CD14-positive monocyte (primary cell): ENCODE results near the gene MGLL. TPM values are rescaled to one million over a fixed set of nuclear protein-coding genes. Genes with fewer than 3 reads are reported as not detected.
A peak's percentile ranks its signal among the peaks of the same experiment; 100 is the strongest.

Experiments used
- DNase-seq, 3 donors: peaks; one replicate each; pipeline ENCODE4 v3.0.0-alpha.2; 2011 to 2022
- H2AFZ ChIP-seq: 2 replicates; pipeline ENCODE4 v1.6.0; 2012; ENCODE audit warnings: mild to moderate bottlenecking, low read depth, low read length, inconsistent platforms; ENCODE audit not compliant: insufficient read depth, poor library complexity, severe bottlenecking
- H3K27ac ChIP-seq, 2 donors: 1 replicate in 1 of 2; 2 replicates in 1 of 2; pipeline ENCODE4 v1.5.1; 2012 to 2013; ENCODE audit warnings: low read length in 2 of 2, control low read depth in 1 of 2, inconsistent platforms in 1 of 2, low read depth in 1 of 2, mild to moderate bottlenecking in 1 of 2
- H3K27me3 ChIP-seq, 2 donors: one replicate each; pipeline versions ENCODE4 v1.6.0 to v1.6.1; 2011 to 2013; ENCODE audit warnings: low read length in 2 of 2; ENCODE audit not compliant: control insufficient read depth in 2 of 2, insufficient read depth in 2 of 2
- H3K36me3 ChIP-seq, 2 donors: replicated peaks in 1 of 2; 1 replicate in 1 of 2; 2 replicates in 1 of 2; pipeline versions ENCODE4 v1.5.1 to v1.6.1; 2012 to 2013; ENCODE audit warnings: low read length in 2 of 2, control low read depth in 1 of 2, inconsistent platforms in 1 of 2, mild to moderate bottlenecking in 1 of 2; ENCODE audit not compliant: insufficient read depth in 2 of 2, control insufficient read depth in 1 of 2
- H3K4me1 ChIP-seq, 2 donors: 1 replicate in 1 of 2; 2 replicates in 1 of 2; pipeline versions ENCODE4 v1.5.1 to v1.6.1; 2012 to 2013; ENCODE audit warnings: low read length in 2 of 2, control low read depth in 1 of 2, inconsistent platforms in 1 of 2, mild to moderate bottlenecking in 1 of 2, moderate library complexity in 1 of 2; ENCODE audit not compliant: insufficient read depth in 2 of 2, control insufficient read depth in 1 of 2
- H3K4me2 ChIP-seq: replicated peaks from 2 replicates; pipeline ENCODE3; 2012; ENCODE audit warnings: low read length, moderate library complexity, mild to moderate bottlenecking; ENCODE audit not compliant: poor library complexity, severe bottlenecking; ENCODE audit errors: extremely low read depth
- H3K4me3 ChIP-seq, 3 experiments: fragments of 200-600 bp in 1 of 3; sonication (generic) in 1 of 3; replicated peaks in 1 of 3; 1 replicate in 2 of 3; 2 replicates in 1 of 3; pipeline ENCODE4 v1.5.1; 2011 to 2013; ENCODE audit warnings: low read length in 3 of 3, mild to moderate bottlenecking in 3 of 3, control low read depth in 2 of 3, low read depth in 2 of 3, inconsistent platforms in 1 of 3, moderate library complexity in 1 of 3
- H3K79me2 ChIP-seq: 2 replicates; pipeline ENCODE4 v1.6.0; 2012; ENCODE audit warnings: mild to moderate bottlenecking, control low read depth, inconsistent platforms, low read length, moderate library complexity; ENCODE audit not compliant: insufficient read depth
- H3K9ac ChIP-seq: 2 replicates; pipeline ENCODE4 v1.6.0; 2017; ENCODE audit warnings: low read length, mild to moderate bottlenecking; ENCODE audit not compliant: insufficient read depth, poor library complexity, severe bottlenecking
- H3K9me3 ChIP-seq, 2 donors: replicated peaks in 1 of 2; 1 replicate in 1 of 2; 2 replicates in 1 of 2; pipeline versions ENCODE4 v1.5.1 to v1.6.1; 2012 to 2013; ENCODE audit warnings: low read length in 2 of 2, control low read depth in 1 of 2; ENCODE audit not compliant: control insufficient read depth in 1 of 2, insufficient read depth in 1 of 2
- H4K20me1 ChIP-seq: 2 replicates; pipeline ENCODE4 v1.6.0; 2012; ENCODE audit warnings: mild to moderate bottlenecking, low read length, control low read depth, moderate library complexity; ENCODE audit not compliant: insufficient read depth
- H3K27ac Mint-ChIP-seq, 7 donors: one replicate each; pipeline ENCODE4 v1.8.0; 2020; ENCODE audit warnings: mild to moderate bottlenecking in 7 of 7, mixed read lengths in 7 of 7, moderate library complexity in 6 of 7, inconsistent platforms in 2 of 7
- H3K27me3 Mint-ChIP-seq, 3 donors: one replicate each; pipeline ENCODE4 v1.8.0; 2021 to 2022; ENCODE audit warnings: low read depth in 3 of 3, mild to moderate bottlenecking in 3 of 3, mixed read lengths in 3 of 3, moderate library complexity in 3 of 3, inconsistent platforms in 1 of 3
- H3K36me3 Mint-ChIP-seq, 2 donors: one replicate each; pipeline ENCODE4 v1.8.0; 2020; ENCODE audit warnings: mixed read lengths in 2 of 2, inconsistent platforms in 1 of 2, mild to moderate bottlenecking in 1 of 2
- H3K4me1 Mint-ChIP-seq: one replicate; pipeline ENCODE4 v1.8.0; 2020; ENCODE audit warnings: mild to moderate bottlenecking, mixed read lengths
- H3K4me3 Mint-ChIP-seq, 2 donors: one replicate each; pipeline ENCODE4 v1.8.0; 2020; ENCODE audit warnings: mild to moderate bottlenecking in 2 of 2, mixed read lengths in 2 of 2, moderate library complexity in 1 of 2
- H3K9me3 Mint-ChIP-seq, 7 donors: one replicate each; pipeline ENCODE4 v1.8.0; 2020 to 2022; ENCODE audit warnings: mixed read lengths in 7 of 7, mild to moderate bottlenecking in 6 of 7, moderate library complexity in 6 of 7, inconsistent platforms in 2 of 7
- WGBS: methylation state at CpG from one replicate; pipeline ENCODE4 v1.1.5; 2013; ENCODE audit warnings: missing lambda C conversion rate; ENCODE audit not compliant: insufficient coverage; 5-methylcytosine and 5-hydroxymethylcytosine counted together
- intact Hi-C, 2 donors: fragments of 100-400 bp; cut with micrococcal nuclease; formaldehyde crosslinking; loops; one replicate each; pipeline versions ENCODE4 v1.15.0 to v1.15.1; 2023
- polyA plus RNA-seq, 3 donors: library from polyadenylated mRNA; depleted of rRNA in 1 of 3; unstranded in 2 of 3; stranded (reverse) in 1 of 3; fragments of 300-500 nt in 2 of 3; fragments of >200 nt in 1 of 3; fragmentation: Illumina TruSeq in 2 of 3; gene quantifications; 1 replicate in 2 of 3; 2 replicates in 1 of 3; pipeline ENCODE4 v1.2.3, GENCODE V29; 2012 to 2021
- TF ChIP-seq, protein P1 (sequence below): fragments of 200-600 bp; IDR thresholded peaks from one replicate; pipeline ENCODE4 v1.8.0; 2022; ENCODE audit warnings: antibody characterized with exemption, mild to moderate bottlenecking

Gene MGLL
- polyA plus RNA-seq, 3 donors: 4.4 to 10.0 (median 6.4) TPM

DNA sequence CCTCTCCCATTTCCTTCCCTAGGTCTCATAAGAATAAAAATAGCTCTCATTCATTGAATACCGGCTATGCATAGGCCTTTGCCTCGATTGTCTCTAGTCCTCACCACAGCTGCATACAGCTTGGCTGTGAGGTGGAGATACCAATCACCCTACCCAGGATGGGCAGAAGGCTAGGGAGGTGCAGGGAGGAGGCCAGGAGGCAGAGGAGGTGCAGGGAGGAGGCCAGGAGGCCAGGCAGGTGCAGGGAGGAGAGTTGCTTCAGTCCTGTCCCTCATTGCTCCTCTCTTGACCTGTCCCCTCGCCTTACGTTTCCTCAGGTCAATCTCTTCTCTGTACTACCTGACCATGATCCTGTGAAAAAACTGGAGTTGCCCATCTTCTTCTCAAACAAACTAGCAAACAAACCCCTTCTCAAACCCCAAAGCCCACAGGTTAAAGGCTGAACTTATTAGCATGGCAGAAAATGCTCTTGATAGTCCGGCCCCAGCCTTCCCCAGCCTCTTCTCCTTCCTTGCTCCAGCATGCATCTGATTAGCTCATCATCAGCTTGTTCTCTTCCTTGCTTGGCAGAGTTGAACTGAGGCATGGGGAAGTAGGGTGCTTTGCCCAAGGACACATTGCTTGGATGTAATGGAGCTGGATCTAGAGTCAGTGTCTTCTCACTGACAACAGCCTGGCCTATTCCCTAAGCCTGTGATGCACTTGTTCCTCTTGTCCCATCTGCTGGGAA is 177.5 kb downstream of the MGLL start:
- peaks cover 0 to 1% (median 0%) of the 10 kb centered on the region in 3 donors for H3K27me3 Mint-ChIP-seq
- Histone ChIP-seq H3K36me3 (no peaks in the 10 kb centered on the region), H3K4me2 (no peak overlapping the region), H4K20me1 (no peaks in the 10 kb centered on the region), H3K4me3 (no peak overlapping the region), H3K9me3 (no peaks in the 10 kb centered on the region), H3K27me3 (no peaks in the 10 kb centered on the region), H2AFZ (no peak overlapping the region), H3K79me2 (no peaks in the 10 kb centered on the region), H3K27ac (no peak overlapping the region), H3K4me1 (peaks cover 7% of the 10 kb centered on the region in 2 donors), H3K9ac (no peak overlapping the region)
- intact Hi-C loops: loop anchor here in 1 of 2 donors (10.0 kb wide), 1 partner anchor 720 kb away; no protein-coding TSS in a partner anchor
- no peaks in the 10 kb centered on the region for H3K36me3 Mint-ChIP-seq
- DNase-seq: no peak
- WGBS: no CpG with 5 or more reads among the region's 5 CpGs
- no peak overlapping the region for H3K27ac Mint-ChIP-seq
- no peaks in the 10 kb centered on the region for H3K9me3 Mint-ChIP-seq
- TF ChIP-seq, protein P1, sequence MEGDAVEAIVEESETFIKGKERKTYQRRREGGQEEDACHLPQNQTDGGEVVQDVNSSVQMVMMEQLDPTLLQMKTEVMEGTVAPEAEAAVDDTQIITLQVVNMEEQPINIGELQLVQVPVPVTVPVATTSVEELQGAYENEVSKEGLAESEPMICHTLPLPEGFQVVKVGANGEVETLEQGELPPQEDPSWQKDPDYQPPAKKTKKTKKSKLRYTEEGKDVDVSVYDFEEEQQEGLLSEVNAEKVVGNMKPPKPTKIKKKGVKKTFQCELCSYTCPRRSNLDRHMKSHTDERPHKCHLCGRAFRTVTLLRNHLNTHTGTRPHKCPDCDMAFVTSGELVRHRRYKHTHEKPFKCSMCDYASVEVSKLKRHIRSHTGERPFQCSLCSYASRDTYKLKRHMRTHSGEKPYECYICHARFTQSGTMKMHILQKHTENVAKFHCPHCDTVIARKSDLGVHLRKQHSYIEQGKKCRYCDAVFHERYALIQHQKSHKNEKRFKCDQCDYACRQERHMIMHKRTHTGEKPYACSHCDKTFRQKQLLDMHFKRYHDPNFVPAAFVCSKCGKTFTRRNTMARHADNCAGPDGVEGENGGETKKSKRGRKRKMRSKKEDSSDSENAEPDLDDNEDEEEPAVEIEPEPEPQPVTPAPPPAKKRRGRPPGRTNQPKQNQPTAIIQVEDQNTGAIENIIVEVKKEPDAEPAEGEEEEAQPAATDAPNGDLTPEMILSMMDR: no peak
- H3K4me3 Mint-ChIP-seq: no peak overlapping the region
- H3K4me1 Mint-ChIP-seq: peaks cover 9% of the 10 kb centered on the region

DNA sequence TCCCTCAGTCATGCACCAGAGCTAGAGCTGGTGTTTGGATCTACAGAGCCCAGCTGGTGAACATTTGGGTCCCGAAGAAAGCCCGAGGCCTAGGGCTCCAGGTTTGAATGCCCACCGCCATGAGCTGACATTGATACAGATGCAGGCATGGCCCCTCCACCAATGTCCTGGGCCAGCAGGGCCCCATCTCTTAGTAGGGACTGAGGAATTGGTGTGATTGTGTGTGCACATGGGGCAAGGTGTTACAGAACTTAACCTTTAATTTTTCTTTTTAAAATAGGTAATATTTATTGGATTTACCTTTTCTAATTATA is 182.3 kb downstream of the MGLL start:
- peaks cover 7% of the 10 kb centered on the region in 2 donors for H3K4me1 ChIP-seq
- H3K79me2 ChIP-seq: no peaks in the 10 kb centered on the region
- intact Hi-C loops: loop anchor here in 1 of 2 donors (10.0 kb wide), 1 partner anchor 725 kb away; no protein-coding TSS in a partner anchor
- H3K36me3 ChIP-seq: no peaks in the 10 kb centered on the region
- no peak overlapping the region for H3K27ac ChIP-seq
- no peak overlapping the region for H3K9ac ChIP-seq
- DNase-seq: no peak
- H3K4me1 Mint-ChIP-seq: peaks cover 10% of the 10 kb centered on the region
- WGBS: no CpG with 5 or more reads among the region's 3 CpGs
- no peak overlapping the region for H3K4me3 ChIP-seq
- H2AFZ ChIP-seq: no peak overlapping the region
- no peak overlapping the region for H3K4me2 ChIP-seq
- no peak overlapping the region for H3K4me3 Mint-ChIP-seq
- H4K20me1 ChIP-seq: no peaks in the 10 kb centered on the region
- peaks cover 0 to 4% (median 3%) of the 10 kb centered on the region in 3 donors for H3K27me3 Mint-ChIP-seq
- no peaks in the 10 kb centered on the region for H3K36me3 Mint-ChIP-seq
- no peaks in the 10 kb centered on the region for H3K27me3 ChIP-seq
- TF ChIP-seq, protein P1: no peak
- H3K9me3 Mint-ChIP-seq: no peaks in the 10 kb centered on the region
- H3K27ac Mint-ChIP-seq: peak overlapping the region in 1 of 7 donors; percentile 14
- no peaks in the 10 kb centered on the region for H3K9me3 ChIP-seq
